RWPE2 (cell line): ENCODE results near the gene STARD13.
A peak's percentile ranks its signal among the peaks of the same experiment; 100 is the strongest.

Source experiments
- ATAC-seq: fragments of 200-7000 bp; cut with Tn5 transposase; 3 replicates; pipeline ENCODE4 v1.9.1; 2021; ENCODE audit warnings: low read depth
- DNase-seq: peaks from one replicate; pipeline ENCODE4 v3.0.0-alpha.2; 2020; ENCODE audit warnings: low spot score
- H3K27ac ChIP-seq: fragments of 450-650 bp; 2 replicates; pipeline ENCODE4 v1.5.1; 2017; ENCODE audit warnings: mild to moderate bottlenecking; ENCODE audit not compliant: poor library complexity, severe bottlenecking
- H3K27me3 ChIP-seq: fragments of 250-450 bp; sonication (Bioruptor Pico); 2 replicates; pipeline ENCODE4 v1.5.1; 2021; ENCODE audit warnings: mild to moderate bottlenecking, moderate library complexity; ENCODE audit not compliant: insufficient read depth, poor library complexity, severe bottlenecking
- H3K36me3 ChIP-seq: fragments of 250-450 bp; sonication (Bioruptor Pico); 2 replicates; pipeline ENCODE4 v1.5.1; 2020; ENCODE audit warnings: low read depth, mild to moderate bottlenecking, moderate library complexity
- H3K4me1 ChIP-seq: fragments of 250-450 bp; sonication (Bioruptor Pico); 2 replicates; pipeline ENCODE4 v1.5.1; 2021; ENCODE audit warnings: mild to moderate bottlenecking, moderate library complexity; ENCODE audit not compliant: insufficient read depth, poor library complexity, severe bottlenecking
- H3K4me3 ChIP-seq: fragments of 250-450 bp; sonication (Bioruptor Pico); 2 replicates; pipeline ENCODE4 v1.5.1; 2021; ENCODE audit warnings: mild to moderate bottlenecking, moderate library complexity; ENCODE audit not compliant: severe bottlenecking
- H3K9me3 ChIP-seq: fragments of 250-450 bp; sonication (Bioruptor Pico); 2 replicates; pipeline ENCODE4 v1.5.1; 2021; ENCODE audit warnings: mild to moderate bottlenecking, moderate library complexity; ENCODE audit not compliant: severe bottlenecking
- TF ChIP-seq, protein P1 (sequence below): fragments of 450-650 bp; IDR thresholded peaks from one replicate; pipeline ENCODE4 v1.5.1; 2017; ENCODE audit warnings: mild to moderate bottlenecking, moderate library complexity; ENCODE audit not compliant: poor library complexity, severe bottlenecking

STARD13 gene

DNA sequence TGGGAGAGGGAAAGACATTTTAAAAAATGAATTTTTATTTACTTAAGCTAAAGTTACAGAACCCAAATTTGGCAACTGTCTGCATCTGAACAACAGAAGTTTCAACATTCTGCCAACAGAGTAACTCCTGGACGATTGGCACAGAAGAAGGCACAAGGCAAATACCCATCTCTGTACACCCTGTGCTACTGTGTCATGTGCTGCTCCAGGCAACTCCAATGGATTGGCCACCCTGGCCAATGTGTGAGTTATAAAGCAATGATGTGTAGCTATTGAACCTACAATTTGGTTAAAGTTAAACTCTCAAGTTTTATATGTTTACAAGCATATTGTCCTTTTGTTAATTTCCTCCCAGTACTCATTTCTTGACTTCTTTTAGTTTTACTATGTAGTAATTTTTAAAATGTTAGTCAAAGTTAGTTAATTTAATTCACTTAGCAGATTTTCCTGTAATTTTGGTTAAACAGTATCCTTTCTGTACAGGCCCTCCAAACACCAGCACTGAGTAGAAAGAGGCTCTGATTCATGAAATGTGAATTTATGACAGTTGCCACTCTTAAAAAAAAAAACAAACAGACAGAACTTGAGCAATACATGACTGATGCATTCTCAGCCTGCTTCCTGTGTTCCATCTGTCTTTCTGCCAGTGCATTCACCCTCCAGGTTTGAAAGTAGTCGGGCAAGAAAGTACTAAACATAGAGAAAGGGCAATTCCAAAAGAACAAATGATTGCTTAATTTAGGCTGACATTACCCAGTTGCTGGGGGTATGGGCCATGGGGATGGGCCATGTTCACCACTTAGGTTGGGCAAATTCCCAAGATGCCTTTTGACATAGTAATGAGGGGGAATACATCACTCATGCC, 5.9 kb downstream of the STARD13 start:
- H3K4me1 ChIP-seq = peaks cover 60% of the 10 kb centered on the region
- peak overlapping the region; percentile 99 for H3K27ac ChIP-seq
- DNase-seq (peak; percentile 69), ATAC-seq (peak; percentile 74)
- H3K9me3 ChIP-seq = no peaks in the 10 kb centered on the region
- H3K36me3 ChIP-seq = peaks cover 69% of the 10 kb centered on the region
- H3K4me3 ChIP-seq = no peak overlapping the region
- H3K27me3 ChIP-seq = no peaks in the 10 kb centered on the region
- TF ChIP-seq, protein P1, sequence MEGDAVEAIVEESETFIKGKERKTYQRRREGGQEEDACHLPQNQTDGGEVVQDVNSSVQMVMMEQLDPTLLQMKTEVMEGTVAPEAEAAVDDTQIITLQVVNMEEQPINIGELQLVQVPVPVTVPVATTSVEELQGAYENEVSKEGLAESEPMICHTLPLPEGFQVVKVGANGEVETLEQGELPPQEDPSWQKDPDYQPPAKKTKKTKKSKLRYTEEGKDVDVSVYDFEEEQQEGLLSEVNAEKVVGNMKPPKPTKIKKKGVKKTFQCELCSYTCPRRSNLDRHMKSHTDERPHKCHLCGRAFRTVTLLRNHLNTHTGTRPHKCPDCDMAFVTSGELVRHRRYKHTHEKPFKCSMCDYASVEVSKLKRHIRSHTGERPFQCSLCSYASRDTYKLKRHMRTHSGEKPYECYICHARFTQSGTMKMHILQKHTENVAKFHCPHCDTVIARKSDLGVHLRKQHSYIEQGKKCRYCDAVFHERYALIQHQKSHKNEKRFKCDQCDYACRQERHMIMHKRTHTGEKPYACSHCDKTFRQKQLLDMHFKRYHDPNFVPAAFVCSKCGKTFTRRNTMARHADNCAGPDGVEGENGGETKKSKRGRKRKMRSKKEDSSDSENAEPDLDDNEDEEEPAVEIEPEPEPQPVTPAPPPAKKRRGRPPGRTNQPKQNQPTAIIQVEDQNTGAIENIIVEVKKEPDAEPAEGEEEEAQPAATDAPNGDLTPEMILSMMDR = no peak

DNA sequence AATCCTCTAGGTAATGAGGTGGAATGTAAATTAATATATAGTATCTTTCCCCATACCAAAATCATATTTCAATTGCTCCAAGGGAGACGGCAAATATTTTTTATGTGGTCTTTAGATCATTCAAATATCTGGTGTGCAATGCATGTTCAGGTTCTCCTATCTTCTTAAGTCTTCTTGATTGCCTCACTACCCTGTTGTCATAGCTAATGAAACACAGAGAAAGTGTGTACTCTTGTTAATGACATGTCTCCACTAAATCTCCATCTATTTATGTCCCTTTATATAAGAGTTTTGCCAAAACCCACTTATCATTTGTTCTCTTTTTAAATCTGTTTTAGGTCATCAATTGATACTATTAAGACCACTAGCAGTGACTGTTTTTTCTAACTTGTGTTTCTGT, 6.6 kb downstream of the STARD13 start:
- H3K4me3 ChIP-seq = no peak overlapping the region
- ATAC-seq = no peak
- peak overlapping the region; percentile 99 for H3K27ac ChIP-seq
- DNase-seq = no peak
- peaks cover 67% of the 10 kb centered on the region for H3K4me1 ChIP-seq
- H3K9me3 ChIP-seq = no peaks in the 10 kb centered on the region
- H3K27me3 ChIP-seq = no peaks in the 10 kb centered on the region
- H3K36me3 ChIP-seq = peaks cover 69% of the 10 kb centered on the region
- TF ChIP-seq, protein P1 = no peak

DNA sequence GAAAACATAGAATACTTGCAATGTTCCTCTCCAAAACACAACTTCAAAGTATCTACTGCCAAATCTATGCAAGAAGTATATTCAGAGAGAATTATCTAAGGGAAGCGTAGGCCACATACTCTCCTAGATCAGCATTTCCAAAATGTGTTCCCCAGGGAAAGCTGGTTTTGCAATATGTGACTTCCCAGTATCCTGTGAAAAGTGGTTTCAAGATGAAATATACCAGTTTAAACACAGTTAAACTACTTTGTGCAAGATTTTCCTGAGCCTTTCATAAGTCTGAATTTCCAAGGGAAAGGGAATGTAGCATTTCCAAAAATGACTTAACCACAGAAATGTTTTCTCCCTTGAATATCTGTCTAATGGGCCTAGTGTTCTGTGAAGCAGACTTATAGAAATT, 7.6 kb downstream of the STARD13 start:
- Histone ChIP-seq H3K4me3 (no peak overlapping the region), H3K27me3 (no peaks in the 10 kb centered on the region), H3K27ac (peak overlapping the region; percentile 99), H3K9me3 (no peaks in the 10 kb centered on the region), H3K4me1 (peaks cover 68% of the 10 kb centered on the region), H3K36me3 (peaks cover 61% of the 10 kb centered on the region)
- TF ChIP-seq, protein P1 = no peak
- DNase-seq (no peak), ATAC-seq (no peak)

DNA sequence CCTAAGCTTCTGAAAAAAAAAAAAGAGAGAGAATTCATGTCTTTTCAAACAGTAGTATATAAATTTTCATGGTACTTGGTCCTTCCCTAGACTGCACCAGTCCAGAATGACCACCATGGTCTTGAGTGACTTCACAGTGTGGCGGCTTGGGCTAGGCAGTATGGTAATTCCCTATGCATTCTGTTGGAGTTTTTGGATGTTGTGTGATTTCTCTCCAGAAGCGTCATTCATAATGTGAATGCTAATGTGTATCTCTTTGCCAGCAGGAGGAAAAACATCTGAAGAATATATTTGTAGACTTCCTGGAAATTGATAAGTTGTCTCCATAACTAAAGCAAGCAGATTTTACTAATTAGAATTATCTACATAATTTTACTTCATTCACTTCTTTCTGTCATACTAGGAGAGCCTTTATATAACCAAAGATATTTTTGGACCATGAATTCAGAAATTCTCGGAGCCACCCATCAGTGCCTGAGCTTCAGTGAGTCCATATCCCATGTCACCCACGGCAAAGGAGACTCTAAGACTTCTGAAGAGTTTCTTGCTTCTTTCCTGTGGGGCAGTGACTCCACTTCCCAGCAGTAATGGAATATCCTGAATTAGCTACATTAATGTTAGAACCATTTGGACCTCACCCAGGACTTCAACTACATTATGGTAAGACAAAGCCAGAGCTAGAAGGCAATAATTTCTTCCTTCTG, 8.4 kb downstream of the STARD13 start:
- peaks cover 56% of the 10 kb centered on the region for H3K36me3 ChIP-seq
- ATAC-seq (no peak), DNase-seq (no peak)
- peak overlapping the region; percentile 99 for H3K27ac ChIP-seq
- TF ChIP-seq, protein P1 = no peak
- H3K27me3 ChIP-seq = no peaks in the 10 kb centered on the region
- H3K9me3 ChIP-seq = no peaks in the 10 kb centered on the region
- H3K4me3 ChIP-seq = no peak overlapping the region
- peaks cover 69% of the 10 kb centered on the region for H3K4me1 ChIP-seq
